Measurements from ENCODE around the gene CD28.

Gene CD28

GRCh38 chr2:203690117-203690431 lies 16.4 kb upstream of the CD28 start:
- TF ChIP-seq CTCF (IDR thresholded peaks at IDR 0.05; ENCODE audit: control insufficient read depth, insufficient read depth, low read depth, low read length, missing control alignments), result no peak
- no peak for DNase-seq (ENCODE audit: low read depth)
- no peak overlapping the region for H3K4me3 ChIP-seq (ENCODE audit: control insufficient read depth, low read depth, low read length)

- no peak overlapping the region for H3K4me3 ChIP-seq (ENCODE audit: control insufficient read depth, low read depth, low read length)
Observed at GRCh38 chr2:203690441-203691047, 15.9 kb upstream of the CD28 start.

GRCh38 chr2:203691149-203691548 lies 15.3 kb upstream of the CD28 start:
- H3K4me3 ChIP-seq (ENCODE audit: control insufficient read depth, low read depth, low read length), result no peak overlapping the region
- no peak for DNase-seq (ENCODE audit: low read depth)
- no peak for TF ChIP-seq CTCF (IDR thresholded peaks at IDR 0.05; ENCODE audit: control insufficient read depth, insufficient read depth, low read depth, low read length, missing control alignments)

More at GRCh38 chr2:203690441-203691047, 15.9 kb upstream of the CD28 start:
- TF ChIP-seq CTCF (IDR thresholded peaks at IDR 0.05; ENCODE audit: control insufficient read depth, insufficient read depth, low read depth, low read length, missing control alignments), result no peak
- DNase-seq (ENCODE audit: low read depth), result no peak

GRCh38 chr2:203692031-203692710 lies 14.3 kb upstream of the CD28 start:
- H3K4me3 ChIP-seq (ENCODE audit: control insufficient read depth, low read depth, low read length), result no peak overlapping the region
- DNase-seq (ENCODE audit: low read depth), result no peak
- TF ChIP-seq CTCF (IDR thresholded peaks at IDR 0.05; ENCODE audit: control insufficient read depth, insufficient read depth, low read depth, low read length, missing control alignments), result no peak

GRCh38 chr2:203693242-203693879 lies 13.1 kb upstream of the CD28 start:
- no peak for TF ChIP-seq CTCF (IDR thresholded peaks at IDR 0.05; ENCODE audit: control insufficient read depth, insufficient read depth, low read depth, low read length, missing control alignments)
- no peak overlapping the region for H3K4me3 ChIP-seq (ENCODE audit: control insufficient read depth, low read depth, low read length)
- no peak for DNase-seq (ENCODE audit: low read depth)

DNA sequence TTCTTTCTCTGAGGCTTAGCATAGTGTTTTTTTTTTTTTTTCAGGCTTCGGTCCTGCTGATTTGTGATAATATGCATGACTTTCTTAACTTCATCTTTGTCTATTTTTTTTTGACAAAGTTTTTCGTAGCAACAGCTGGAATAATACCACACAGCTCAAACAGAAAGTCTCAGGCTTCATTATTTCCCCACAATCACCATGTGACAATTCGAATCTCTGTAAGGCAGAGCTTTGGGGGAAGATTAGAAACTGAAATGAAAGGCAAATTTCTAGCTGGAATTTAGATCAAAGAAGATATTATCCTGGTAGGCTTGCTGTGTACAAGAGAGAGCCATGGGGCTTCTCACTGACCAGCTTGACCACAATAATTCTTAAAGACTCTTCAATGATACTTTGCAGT lies 12.2 kb upstream of the CD28 start:
- no peak for TF ChIP-seq CTCF (IDR thresholded peaks at IDR 0.05; ENCODE audit: control insufficient read depth, insufficient read depth, low read depth, low read length, missing control alignments)
- no peak for DNase-seq (ENCODE audit: low read depth)

More for the DNA sequence above, 12.2 kb upstream of the CD28 start:
- no peak overlapping the region for H3K4me3 ChIP-seq (ENCODE audit: control insufficient read depth, low read depth, low read length)

Data from AG09309 (cell line).